Activated CD8-positive, alpha-beta memory T cell treated with anti-CD3 and anti-CD28 coated beads, Interleukin-2, amount 50 U/mL, for 1 hour (primary cell): ENCODE results near the gene SPAG7.
"Not testable (repeated sequence)": the region's sequence is repeated elsewhere in the genome, so short reads cannot be mapped to it uniquely, and the experiment has no call there.

Source experiments
- DNase-seq: peaks from one replicate; pipeline ENCODE4 v3.0.0-alpha.2; 2020; ENCODE audit errors: extremely low read depth

The SPAG7 gene

DNA sequence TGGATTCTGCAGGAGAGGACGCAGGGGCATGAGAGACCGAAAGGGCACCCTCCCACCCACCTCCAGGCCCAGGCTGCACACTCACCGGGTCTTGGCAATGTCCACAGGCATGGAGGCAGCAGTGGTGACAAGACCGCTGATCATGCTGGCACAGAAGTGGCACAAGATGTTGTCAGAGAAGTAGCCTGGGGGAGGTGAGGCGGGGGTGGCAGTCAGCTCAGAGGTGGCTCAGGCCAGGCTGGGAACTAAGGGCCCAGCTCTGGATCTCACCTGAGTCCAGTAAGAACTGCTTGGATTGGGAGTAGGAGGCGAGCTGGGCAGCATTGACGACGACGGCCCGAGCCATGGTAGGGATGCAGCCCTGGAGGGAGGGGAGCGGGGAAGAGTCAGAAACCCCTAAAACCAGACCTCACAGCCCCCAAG, 29.5 kb downstream of the SPAG7 start:
- no peak for DNase-seq

DNA sequence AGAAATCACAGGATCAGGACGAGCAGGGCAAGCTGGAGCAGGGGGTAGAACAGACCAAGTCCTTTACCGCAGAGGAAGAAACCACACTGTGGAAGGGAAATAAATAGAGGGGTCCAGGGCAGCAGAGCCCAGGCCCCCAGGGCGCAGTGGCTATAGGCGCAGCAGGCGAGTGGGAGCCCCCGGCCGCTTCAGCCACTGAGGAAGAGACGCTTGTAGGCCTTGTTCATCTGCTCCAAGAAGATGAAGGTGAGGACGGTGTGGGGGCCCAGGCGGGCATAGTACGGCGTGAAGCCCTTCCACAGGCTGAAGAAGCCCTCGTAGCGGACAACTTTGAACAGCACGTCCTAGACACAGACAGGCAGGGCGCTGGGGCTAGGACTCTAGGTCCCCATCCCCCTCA, 30.1 kb downstream of the SPAG7 start:
- DNase-seq, result no peak

DNA sequence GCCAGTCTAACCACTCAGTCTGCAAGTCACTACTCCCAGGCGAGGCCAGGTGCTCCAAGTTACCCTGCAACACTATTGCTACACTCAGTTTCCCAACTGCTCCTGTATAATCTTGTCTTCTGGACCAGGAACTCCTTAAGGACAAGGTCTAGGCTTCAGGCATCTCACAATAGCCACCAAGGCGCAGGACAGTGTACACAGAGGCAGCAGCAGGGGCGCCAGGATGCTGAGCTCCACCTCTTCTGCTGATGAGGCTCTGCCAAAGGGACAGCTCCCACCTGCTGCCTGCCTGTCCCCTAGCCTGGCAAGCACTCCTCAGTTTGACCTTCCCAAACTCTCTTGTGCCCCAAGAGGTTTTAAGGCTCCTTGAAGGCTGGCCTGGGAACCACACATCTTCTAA, 31.2 kb downstream of the SPAG7 start:
- no peak for DNase-seq

DNA sequence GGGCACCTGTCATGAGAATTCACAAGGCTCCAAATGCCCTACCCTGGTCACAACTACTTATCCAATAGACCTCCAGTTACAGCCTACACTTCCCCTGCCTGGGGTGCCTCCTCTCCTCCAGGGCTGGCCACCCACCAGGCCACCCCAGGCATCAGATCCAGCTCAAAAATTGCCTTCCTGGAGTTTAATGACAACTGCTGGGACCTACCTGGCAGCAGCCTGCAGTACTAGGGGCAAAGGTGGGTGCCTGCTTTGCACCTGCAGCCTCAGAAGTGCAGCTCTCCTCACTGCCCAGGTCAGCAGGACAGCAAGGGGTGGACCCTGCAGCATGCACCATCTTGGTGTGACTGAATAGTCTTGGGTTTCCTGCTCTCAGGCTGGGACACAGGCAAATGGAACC, 32.0 kb downstream of the SPAG7 start:
- no peak for DNase-seq

DNA sequence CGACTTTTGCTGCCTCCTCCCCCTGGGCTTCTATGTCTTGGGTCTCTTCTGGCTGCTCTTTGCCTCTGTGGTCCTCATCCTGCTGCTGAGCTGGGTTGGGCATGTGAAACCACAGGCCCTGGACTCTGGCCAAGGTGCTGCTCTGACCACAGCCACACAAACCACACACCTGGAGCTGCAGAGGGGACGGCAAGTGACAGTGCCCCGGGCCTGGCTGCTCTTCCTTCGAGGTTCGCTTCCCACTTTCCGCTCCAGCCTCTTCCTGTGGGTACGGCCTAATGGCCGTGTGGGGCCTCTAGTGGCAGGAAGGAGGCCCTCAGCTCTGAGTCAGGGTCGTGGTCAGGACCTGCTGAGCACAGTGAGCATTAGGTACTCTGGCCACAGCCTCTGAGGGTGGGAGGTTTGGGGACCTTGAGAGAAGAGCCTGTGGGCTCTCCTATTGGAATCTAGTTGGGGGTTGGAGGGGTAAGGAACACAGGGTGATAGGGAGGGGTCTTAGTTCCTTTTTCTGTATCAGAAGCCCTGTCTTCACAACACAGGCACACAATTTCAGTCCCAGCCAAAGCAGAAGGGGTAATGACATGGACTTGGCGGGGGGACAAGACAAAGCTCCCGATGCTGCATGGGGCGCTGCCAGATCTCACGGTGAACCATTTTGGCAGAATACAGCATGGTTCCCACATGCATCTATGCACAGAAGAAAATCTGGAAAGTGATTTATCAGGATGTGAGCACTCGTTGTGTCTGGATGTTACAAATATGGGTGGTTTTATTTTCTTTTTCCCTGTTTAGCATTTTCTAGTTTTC, 33.2 kb downstream of the SPAG7 start:
- DNase-seq, result no peak

DNA sequence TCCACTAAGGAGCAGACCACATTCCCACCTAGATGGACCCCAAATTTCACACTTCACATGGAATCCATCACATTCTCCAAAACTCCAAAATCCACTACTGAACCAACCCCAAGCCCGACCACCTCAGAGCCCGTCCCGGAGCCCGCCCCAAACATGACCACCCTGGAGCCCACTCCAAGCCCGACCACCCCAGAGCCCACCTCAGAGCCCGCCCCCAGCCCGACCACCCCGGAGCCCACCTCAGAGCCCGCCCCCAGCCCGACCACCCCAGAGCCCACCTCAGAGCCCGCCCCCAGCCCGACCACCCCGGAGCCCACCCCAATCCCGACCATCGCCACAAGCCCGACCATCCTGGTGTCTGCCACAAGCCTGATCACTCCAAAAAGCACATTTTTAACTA, 34.0 kb downstream of the SPAG7 start:
- no peak for DNase-seq

DNA sequence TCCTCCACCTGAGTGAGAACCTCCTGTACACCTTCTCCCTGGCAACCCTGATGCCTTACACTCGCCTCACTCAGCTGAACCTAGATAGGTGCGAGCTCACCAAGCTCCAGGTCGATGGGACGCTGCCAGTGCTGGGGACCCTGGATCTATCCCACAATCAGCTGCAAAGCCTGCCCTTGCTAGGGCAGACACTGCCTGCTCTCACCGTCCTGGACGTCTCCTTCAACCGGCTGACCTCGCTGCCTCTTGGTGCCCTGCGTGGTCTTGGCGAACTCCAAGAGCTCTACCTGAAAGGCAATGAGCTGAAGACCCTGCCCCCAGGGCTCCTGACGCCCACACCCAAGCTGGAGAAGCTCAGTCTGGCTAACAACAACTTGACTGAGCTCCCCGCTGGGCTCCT, 34.9 kb downstream of the SPAG7 start:
- no peak for DNase-seq

DNA sequence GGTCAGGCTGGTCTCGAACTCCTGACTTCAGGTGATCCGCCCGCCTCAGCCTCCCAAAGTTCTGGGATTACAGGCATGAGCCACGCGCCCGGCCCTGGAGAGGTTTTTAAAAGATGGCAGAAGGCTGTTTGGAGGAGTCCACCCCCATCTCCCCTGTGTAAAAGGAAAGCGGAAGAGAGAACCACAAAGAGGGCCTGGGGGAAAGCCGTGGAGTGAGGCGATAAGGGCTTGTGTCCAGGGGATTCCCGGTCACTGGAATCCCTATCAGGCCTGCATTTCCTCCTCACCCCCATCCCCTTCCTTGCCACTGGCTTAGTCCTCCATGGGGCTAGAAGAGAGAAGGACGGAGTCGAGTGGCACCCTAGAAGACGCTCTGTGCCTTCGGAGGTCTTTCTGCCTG, 35.7 kb downstream of the SPAG7 start, which contains the start of gene GP1BA:
TSS of gene GP1BA (plus strand) at position 315 of the 400 bp plus-strand sequence. CDS start 328 bp downstream, outside the sequence.
- DNase-seq, result no peak

DNA sequence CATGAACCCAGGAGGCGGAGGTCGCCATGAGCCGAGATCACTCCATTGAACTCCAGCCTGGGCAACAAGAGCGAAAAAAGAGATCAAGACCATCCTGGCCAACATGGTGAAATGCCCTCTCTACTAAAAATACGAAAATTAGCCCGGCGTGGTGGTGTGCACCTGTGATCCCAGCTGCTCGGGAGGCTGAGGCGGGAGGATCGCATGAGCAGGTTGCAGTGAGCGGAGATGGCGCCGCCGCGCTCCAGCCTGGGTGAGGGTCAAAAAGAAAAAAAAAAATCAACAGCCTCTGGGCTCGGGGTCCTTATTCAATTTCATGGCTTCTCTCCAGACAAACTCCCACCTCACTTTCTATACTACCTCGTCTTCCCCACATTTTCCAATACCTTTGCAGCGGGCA, 38.7 kb downstream of the SPAG7 start:
- DNase-seq, result no peak

DNA sequence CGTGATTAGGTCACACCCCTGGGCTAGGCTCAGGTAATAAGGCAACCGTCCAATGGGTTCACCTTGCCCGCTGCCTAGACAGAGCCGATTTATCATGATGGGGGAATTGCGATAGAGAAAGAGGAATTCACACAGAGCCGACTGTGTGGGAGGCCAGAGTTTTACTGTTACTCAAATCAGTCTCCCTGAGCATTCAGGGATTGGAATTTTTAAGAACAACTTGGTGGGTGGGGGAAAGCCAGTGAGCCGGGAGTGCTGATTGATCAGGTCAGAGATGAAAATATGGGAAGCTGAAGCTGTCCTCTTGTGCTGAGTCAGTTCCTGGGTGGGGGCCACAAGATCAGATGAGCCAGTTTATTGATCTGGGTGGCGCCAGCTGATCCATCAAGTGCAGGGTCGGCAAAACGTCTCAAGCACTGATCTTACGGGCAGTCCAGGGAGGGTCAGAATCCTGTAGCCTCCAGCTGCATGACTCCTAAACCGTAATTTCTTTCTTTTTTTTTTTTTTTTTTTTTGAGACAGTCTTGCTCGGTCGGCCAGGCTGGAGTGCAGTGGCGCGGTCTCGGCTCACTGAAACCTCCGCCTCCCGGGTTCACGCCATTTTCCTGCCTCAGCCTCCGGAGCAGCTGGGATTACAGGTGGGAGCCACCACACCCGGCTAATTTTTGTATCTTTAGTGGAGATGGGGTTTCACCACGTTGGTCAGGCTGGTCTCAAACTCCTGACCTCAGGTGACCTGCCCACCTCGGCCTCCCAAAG, 40.9 kb downstream of the SPAG7 start:
- DNase-seq, result not testable (repeated sequence)

DNA sequence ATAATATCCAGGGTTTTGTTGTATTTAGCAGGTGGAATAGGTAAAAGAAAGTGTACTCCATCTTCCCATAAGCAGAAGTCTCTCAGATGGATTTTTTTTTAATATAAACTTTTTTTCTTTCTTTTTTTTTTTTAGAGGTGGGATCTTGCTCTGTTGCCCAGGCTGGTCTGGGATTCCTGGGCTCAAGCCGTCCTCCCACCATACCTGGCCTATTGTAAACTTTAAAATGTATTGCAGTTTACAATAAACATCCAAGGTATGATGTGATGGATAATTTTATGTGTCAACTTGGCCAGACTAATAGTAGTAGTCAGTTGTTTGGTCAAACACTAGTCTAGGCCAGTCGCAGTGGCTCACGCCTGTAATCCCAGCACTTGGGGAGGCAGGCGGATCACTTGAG, 46.3 kb downstream of the SPAG7 start:
- DNase-seq, result no peak

DNA sequence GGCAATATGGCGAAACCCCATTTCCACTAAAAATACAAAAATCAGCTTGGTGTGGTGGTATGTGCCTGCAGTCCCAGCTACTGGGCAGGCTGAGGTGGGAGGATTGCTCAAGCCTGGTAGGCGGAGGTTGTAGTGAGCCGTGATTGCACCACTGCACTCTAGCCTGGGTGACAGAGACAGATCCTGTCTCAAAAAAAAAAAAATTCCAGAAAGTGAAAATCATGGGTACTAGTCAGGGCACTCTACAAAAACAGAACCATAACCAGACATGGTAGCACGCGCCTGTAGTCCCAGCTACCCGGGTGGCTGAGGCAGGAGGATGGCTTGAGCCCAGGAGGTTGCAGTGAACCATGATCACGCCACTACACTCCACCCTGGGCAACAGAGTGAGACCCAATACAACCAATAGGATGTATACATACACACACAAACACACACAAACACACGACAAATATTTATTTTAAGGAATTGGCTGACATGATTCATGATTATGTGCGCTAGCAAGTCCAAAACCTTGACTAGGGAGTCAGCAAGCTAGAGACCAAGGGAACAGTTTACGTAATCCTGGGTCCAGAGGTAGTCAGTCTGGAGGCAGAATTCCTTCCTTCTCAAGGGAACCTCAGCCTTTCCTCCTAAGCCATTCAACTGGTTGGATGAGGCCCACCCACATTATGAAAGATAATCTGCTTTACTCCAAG, 47.1 kb downstream of the SPAG7 start:
- no peak for DNase-seq

DNA sequence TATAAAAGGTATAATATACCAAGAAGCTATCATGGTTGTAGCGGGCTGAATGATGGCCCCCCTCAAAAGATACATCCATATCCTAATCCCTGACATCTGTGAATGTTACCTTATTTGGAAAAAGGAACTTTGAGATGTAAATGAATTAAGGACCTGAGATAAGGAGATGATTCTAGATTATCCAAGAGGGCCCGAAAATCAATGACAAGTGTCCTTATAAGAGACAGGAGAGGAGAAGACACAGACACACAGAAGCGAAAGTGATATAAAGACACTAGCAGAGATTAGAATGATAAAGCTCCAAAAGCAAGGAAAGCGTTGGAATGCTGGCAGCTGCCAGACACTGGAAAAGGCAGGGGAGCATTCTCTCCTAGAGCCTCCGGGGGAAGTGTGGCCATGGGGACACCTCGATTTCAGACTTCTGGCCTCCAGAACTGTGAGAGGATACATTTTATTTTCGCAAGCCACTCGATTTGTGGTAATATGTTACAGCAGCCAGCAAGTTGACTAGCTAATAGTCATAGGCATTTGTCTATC, 48.0 kb downstream of the SPAG7 start:
- no peak for DNase-seq

DNA sequence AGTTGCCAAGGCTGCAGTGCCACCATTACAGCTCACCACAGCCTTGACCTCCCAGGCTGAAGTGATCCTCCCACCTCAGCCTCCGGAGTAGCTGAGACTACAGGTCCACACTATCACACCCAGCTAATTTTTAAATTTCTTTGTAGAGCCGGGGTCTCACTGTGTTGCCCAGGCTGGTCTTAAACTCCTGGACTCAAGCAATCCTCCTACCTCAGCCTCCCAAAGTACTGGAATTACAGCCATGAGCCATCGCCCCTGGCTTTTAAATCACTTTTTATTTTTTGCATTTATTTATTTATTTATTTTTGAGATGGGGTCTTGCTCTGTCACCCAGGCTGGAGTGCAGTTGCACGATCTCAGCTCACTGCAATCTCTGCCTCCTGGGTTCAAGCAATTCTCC, 53.1 kb downstream of the SPAG7 start:
- DNase-seq, result not testable (repeated sequence)

DNA sequence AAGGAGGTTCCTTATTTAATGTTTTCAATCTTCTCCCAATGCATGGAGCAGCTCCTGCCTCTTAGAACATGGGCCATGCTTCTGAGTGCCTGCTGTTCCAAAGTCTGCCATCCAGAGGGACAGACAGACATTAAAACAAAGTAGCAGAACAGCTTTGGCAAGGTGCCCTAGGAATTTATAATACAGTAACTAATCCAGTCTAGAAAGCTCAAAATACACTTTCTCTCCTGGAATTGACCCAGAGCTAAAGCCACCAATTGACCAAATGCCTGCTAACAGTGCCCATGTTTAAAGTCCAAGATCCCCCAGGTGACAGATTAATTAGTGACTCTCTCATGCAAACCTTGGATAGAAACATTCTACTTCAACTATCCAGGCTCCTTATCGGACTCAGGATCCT, 53.6 kb downstream of the SPAG7 start:
- DNase-seq, result no peak
